ENCODE measurements around the gene BMP6. TPM values are rescaled to one million over a fixed set of nuclear protein-coding genes. Genes with fewer than 3 reads are reported as not detected.

The BMP6 gene
- total RNA-seq, 4 donors from 2014 or later, result 4.8 to 8.8 (median 7.3) TPM

DNA sequence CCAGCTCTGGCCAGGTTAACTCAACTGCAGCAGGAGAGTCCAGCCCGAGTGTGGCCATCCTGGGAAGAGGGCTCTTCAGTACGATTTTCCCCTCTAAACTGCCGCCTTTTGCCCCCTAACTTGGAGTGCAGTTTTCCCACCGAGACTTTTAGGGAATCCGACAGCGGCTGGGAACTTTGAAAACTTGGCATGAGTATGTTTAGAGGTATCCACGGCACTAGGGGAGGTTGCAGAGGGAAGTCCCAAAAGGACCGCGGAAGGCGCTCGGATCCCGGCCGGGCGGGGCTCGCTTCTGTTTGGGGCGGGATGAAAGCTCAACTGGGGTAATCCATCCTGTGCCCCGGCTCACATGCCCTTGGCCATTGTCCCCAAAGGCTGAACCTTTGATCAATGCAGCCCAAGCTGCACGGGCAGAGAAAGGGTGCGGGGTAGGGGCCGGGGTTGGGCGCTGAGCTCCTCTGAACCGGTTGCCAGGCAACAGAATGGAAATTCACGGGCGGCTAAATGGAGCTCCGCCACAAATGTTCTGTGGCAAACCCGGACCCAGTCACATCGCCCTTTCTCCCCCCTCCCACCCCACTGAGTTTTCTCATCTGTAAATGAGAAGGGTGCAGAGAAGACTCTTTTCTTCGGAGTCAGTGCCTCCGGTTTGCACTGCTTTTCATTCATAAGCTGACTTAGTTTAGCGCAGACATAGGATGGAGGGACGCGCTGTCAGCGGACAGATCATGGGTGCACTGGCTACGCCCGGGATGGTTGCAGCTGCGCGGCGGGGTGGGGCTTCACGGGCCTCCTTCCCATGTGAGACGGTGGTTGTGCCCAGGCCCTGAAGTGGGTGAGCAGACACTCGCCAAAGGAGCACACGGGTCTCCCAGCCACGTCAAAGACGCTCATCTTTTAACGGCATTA lies 2.3 kb downstream of the BMP6 start:
- Histone ChIP-seq H3K27me3 (peaks cover 0 to 67% of the 10 kb centered on the region in 2 donors), H3K4me1 (peaks cover 0 to 35% (median 20%) of the 10 kb centered on the region in 4 donors), H3K27ac (no peak overlapping the region), H3K36me3 (no peaks in the 10 kb centered on the region), H3K9me3 (no peaks in the 10 kb centered on the region), H3K4me3 (peak overlapping the region; percentile 28 to 62 (median 36))
- TF ChIP-seq, protein P1, sequence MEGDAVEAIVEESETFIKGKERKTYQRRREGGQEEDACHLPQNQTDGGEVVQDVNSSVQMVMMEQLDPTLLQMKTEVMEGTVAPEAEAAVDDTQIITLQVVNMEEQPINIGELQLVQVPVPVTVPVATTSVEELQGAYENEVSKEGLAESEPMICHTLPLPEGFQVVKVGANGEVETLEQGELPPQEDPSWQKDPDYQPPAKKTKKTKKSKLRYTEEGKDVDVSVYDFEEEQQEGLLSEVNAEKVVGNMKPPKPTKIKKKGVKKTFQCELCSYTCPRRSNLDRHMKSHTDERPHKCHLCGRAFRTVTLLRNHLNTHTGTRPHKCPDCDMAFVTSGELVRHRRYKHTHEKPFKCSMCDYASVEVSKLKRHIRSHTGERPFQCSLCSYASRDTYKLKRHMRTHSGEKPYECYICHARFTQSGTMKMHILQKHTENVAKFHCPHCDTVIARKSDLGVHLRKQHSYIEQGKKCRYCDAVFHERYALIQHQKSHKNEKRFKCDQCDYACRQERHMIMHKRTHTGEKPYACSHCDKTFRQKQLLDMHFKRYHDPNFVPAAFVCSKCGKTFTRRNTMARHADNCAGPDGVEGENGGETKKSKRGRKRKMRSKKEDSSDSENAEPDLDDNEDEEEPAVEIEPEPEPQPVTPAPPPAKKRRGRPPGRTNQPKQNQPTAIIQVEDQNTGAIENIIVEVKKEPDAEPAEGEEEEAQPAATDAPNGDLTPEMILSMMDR (IDR thresholded peaks at IDR 0.05), result no peak
- TF ChIP-seq POLR2A (IDR thresholded peaks at IDR 0.05), result no peak
- TF ChIP-seq EP300 (IDR thresholded peaks at IDR 0.05), result no peak
- DNase-seq (ENCODE audit: low spot score in 2 of 2), result no peak
- WGBS, 2 donors, result 2% methylated on average over 31 to 44 of the region's 45 CpGs

DNA sequence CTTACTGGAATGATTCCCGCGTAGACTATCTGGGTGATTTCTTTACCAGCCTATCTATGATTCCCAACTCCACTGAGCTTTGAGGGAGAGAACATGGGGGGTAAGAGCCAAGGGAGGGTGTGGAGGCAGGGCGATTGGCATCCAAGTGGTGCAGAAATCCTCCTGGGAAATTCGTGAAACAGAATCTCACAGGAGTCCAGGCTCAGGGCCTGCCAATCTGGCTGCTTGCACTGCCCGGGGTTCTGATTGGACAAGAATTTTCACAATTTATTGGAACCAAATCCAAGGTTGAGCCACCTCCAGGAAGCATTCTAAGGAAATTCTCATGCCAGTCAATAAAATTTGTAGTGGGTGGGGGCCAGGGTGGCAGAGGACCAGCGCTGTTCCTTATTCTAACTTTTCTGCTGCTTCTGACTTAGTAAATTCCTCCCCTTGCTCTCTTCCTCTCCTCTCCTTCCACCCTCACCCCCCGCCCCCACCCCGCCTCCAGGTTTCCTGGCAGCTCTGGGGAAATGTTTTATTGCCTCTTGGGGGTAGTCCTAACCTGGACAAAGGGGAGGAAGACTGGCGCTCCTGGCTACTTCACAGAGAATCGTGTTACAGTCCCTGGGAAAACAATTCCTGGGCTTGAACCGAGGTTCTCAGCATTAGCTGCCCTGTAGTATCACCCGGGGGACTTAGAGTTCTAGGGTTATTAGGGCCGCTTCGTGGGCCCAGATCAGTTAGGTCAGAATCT lies 3.1 kb downstream of the BMP6 start:
- Histone ChIP-seq H3K27me3 (peaks cover 0 to 67% of the 10 kb centered on the region in 2 donors), H3K36me3 (no peaks in the 10 kb centered on the region), H3K9me3 (no peaks in the 10 kb centered on the region), H3K4me1 (peaks cover 0 to 35% (median 20%) of the 10 kb centered on the region in 4 donors), H3K4me3 (peak overlapping the region in 1 of 4 donors; percentile 62), H3K27ac (no peak overlapping the region)
- TF ChIP-seq EP300 (IDR thresholded peaks at IDR 0.05) (no peak), POLR2A (IDR thresholded peaks at IDR 0.05) (no peak)
- TF ChIP-seq, protein P1 (IDR thresholded peaks at IDR 0.05), result no peak
- no peak for DNase-seq (ENCODE audit: low spot score in 2 of 2)
- 41 to 48% methylated on average over 14 of the region's 14 CpGs for WGBS, 2 donors

DNA sequence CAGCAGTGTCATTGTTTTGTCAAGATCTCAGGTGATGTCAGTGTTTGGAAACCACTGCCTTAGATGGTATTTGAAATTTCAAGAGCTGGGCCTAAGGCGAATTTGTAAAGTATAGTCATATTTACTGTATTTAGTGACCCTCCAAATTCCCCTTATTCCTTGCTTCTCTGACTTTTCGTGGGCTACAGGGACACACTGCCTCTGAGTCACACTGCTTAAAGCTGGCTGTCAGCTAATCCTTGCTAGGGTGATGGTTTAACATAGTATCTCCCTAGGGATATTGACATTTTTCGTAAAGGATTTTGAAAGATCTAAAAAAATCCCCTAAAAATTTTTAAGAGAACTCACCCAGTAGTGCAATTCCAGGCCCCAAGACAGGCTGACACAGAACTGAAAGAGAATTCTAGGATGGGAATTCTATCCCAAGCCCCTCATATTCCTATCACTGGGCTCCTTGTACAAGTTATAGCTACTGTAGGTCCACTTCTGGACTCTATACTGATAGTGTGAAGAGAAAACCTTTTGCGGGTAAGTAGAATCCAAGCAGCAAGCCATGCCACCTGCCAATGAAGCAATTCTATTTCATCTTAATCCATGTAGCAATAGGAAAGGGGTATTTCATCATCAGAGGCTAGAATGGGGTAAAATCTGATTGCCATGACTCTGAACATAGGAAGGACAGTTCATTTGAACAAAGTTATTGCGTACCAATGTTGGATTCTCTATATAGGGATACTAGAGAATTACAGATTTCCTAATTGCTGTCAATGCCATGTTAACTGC lies 4.3 kb downstream of the BMP6 start:
- Histone ChIP-seq H3K27ac (no peak overlapping the region), H3K4me3 (no peak overlapping the region), H3K27me3 (peaks cover 0 to 64% of the 10 kb centered on the region in 2 donors), H3K36me3 (no peaks in the 10 kb centered on the region), H3K4me1 (peaks cover 0 to 35% (median 20%) of the 10 kb centered on the region in 4 donors), H3K9me3 (no peaks in the 10 kb centered on the region)
- TF ChIP-seq, protein P1 (IDR thresholded peaks at IDR 0.05), result no peak
- TF ChIP-seq EP300 (IDR thresholded peaks at IDR 0.05) (no peak), POLR2A (IDR thresholded peaks at IDR 0.05) (no peak)
- no peak for DNase-seq (ENCODE audit: low spot score in 2 of 2)
- 95 to 96% methylated on average over 5 of the region's 5 CpGs for WGBS, 2 donors

DNA sequence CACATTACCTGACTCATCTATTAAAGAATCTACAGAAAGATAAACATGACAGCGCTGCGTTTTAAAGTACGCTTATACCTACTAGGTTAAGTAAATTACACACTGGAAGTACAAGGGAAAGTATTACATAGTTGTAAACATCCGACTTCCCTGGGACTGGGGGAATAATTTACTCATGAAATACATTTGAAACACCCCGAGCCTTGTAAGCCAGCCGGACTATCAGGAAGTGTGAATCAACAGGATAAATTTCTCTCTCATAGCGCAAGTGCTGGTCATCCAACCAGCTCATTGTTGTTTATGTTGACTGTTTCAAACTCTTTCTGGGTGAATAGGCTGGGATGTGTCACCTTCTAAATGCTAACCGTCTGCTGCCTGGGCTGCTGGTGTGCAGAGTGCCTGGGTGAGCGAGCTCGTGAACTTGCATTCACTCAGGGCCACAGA lies 4.9 kb downstream of the BMP6 start:
- Histone ChIP-seq H3K4me3 (no peak overlapping the region), H3K27me3 (peaks cover 0 to 64% of the 10 kb centered on the region in 2 donors), H3K27ac (no peak overlapping the region), H3K4me1 (peaks cover 0 to 30% (median 20%) of the 10 kb centered on the region in 4 donors), H3K36me3 (no peaks in the 10 kb centered on the region), H3K9me3 (no peaks in the 10 kb centered on the region)
- TF ChIP-seq, protein P1 (IDR thresholded peaks at IDR 0.05), result no peak
- TF ChIP-seq EP300 (IDR thresholded peaks at IDR 0.05) (no peak), POLR2A (IDR thresholded peaks at IDR 0.05) (no peak)
- no peak for DNase-seq (ENCODE audit: low spot score in 2 of 2)
- WGBS, 2 donors, result 81% methylated on average over 10 of the region's 10 CpGs
